Endothelial cell of umbilical vein (primary cell): ENCODE measurements around the gene DNAH3.

Experiments
- EZH2 ChIP-seq: IDR thresholded peaks from 2 replicates; pipeline ENCODE4 v1.6.1; 2012; ENCODE audit warnings: borderline replicate concordance, low read depth, mild to moderate bottlenecking, moderate library complexity, low read length, inconsistent platforms; ENCODE audit not compliant: severe bottlenecking
- JUN ChIP-seq: IDR thresholded peaks from 2 replicates; pipeline ENCODE4 v1.6.1; 2011; ENCODE audit warnings: borderline replicate concordance, low read depth; ENCODE audit not compliant: insufficient read length, insufficient read depth
- POLR2A ChIP-seq: IDR thresholded peaks from 2 replicates; pipeline ENCODE4 v1.6.1; 2012; ENCODE audit warnings: low read depth, mild to moderate bottlenecking, control low read depth, low read length
- TF ChIP-seq, protein P1 (sequence below), 2 donors: IDR thresholded peaks; 1 replicate in 1 of 2; 2 replicates in 1 of 2; pipeline ENCODE4 v1.5.1; 2011; ENCODE audit warnings: low read length in 2 of 2, mild to moderate bottlenecking in 2 of 2, moderate library complexity in 2 of 2, control low read depth in 1 of 2, inconsistent platforms in 1 of 2, low read depth in 1 of 2; ENCODE audit not compliant: insufficient read depth in 1 of 2; ENCODE audit errors: extremely low read depth in 1 of 2
- TF ChIP-seq, protein P2 (sequence below): IDR thresholded peaks from 2 replicates; pipeline ENCODE4 v1.6.1; 2011; ENCODE audit not compliant: insufficient read depth, insufficient read length

DNA sequence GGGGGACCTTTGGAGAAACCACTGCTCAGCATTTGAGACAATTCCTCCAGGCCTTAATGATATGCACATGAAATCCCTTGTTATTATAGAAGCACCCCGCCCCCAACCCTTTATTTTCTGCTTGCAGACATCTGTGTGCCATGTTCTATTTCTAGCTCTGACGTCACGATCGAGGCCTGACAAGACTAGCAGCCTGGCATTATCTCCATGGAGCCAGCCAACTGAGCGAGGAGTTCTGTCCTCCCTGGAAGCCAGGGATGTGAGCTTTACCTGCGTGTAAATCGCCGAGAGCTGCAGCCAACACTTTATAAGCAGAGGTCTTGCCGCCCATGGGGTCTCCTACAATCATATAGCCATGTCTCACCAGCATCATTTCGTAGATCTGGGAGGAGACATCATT lies 116.9 kb downstream of the DNAH3 start:
- TF ChIP-seq EZH2 (no peak), POLR2A (no peak), JUN (no peak)
- TF ChIP-seq, protein P1, sequence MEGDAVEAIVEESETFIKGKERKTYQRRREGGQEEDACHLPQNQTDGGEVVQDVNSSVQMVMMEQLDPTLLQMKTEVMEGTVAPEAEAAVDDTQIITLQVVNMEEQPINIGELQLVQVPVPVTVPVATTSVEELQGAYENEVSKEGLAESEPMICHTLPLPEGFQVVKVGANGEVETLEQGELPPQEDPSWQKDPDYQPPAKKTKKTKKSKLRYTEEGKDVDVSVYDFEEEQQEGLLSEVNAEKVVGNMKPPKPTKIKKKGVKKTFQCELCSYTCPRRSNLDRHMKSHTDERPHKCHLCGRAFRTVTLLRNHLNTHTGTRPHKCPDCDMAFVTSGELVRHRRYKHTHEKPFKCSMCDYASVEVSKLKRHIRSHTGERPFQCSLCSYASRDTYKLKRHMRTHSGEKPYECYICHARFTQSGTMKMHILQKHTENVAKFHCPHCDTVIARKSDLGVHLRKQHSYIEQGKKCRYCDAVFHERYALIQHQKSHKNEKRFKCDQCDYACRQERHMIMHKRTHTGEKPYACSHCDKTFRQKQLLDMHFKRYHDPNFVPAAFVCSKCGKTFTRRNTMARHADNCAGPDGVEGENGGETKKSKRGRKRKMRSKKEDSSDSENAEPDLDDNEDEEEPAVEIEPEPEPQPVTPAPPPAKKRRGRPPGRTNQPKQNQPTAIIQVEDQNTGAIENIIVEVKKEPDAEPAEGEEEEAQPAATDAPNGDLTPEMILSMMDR (IDR thresholded peaks at IDR 0.05; ENCODE audit: extremely low read depth in 1 of 2, insufficient read depth in 1 of 2, low read depth in 1 of 2, low read length in 2 of 2) = no peak
- TF ChIP-seq, protein P2, sequence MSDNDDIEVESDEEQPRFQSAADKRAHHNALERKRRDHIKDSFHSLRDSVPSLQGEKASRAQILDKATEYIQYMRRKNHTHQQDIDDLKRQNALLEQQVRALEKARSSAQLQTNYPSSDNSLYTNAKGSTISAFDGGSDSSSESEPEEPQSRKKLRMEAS = no peak
